ENCODE measurements around the gene BBS2. TPM values are rescaled to one million over a fixed set of nuclear protein-coding genes. Genes with fewer than 3 reads are reported as not detected.

Gene BBS2
- total RNA-seq, 4 donors from 2014 or later, result 21.9 to 51.9 (median 37.5) TPM

- no peak for TF ChIP-seq CTCF (IDR thresholded peaks at IDR 0.05)
- ATAC-seq (ENCODE audit: low FRiP score) (no peak), DNase-seq (ENCODE audit: low spot score) (no peak)
Measured at GRCh38 chr16:56436258-56436657, 83.6 kb downstream of the BBS2 start.

Other genes starting within 250 kb of the BBS2 start
- gene AMFR, start 94.5 kb downstream of the BBS2 start, total RNA-seq, result 100 to 1,000 TPM; 126 to 215 (median 162) TPM
- gene NUDT21, start 68.7 kb downstream of the BBS2 start, total RNA-seq, result 10 to 100 TPM; 41.6 to 53.4 (median 46.0) TPM
- 10 to 100 TPM; 19.1 to 58.2 (median 30.9) TPM for gene OGFOD1, start 68.5 kb downstream of the BBS2 start, total RNA-seq
- not detected for gene MT4, start 45.0 kb upstream of the BBS2 start, total RNA-seq
- gene MT3, start 69.5 kb upstream of the BBS2 start, total RNA-seq, result not detected
- gene MT2A, start 88.6 kb upstream of the BBS2 start, total RNA-seq, result 1,000 to 10,000 TPM in 2 of 4 donors, 100 to 1,000 TPM in 2; 301 to 1,668 (median 935) TPM
- 1,000 to 10,000 TPM in 2 of 4 donors, 100 to 1,000 TPM in 2; 386 to 3,925 (median 1,028) TPM for gene MT1E, start 105.8 kb upstream of the BBS2 start, total RNA-seq
- 100 to 1,000 TPM in 2 of 4 donors, 10 to 100 TPM in 2; 43.1 to 339 (median 186) TPM for gene MT1M, start 112.6 kb upstream of the BBS2 start, total RNA-seq
- gene MT1A, start 118.6 kb upstream of the BBS2 start, total RNA-seq, result 1,000 to 10,000 TPM in 1 of 4 donors, 100 to 1,000 TPM in 2, 10 to 100 TPM in 1; 88.4 to 1,854 (median 643) TPM
- gene MT1B, start 131.9 kb upstream of the BBS2 start, total RNA-seq, result not detected
- 100 to 1,000 TPM in 1 of 4 donors, 10 to 100 TPM in 2, 1 to 10 TPM in 1; 9.8 to 199 (median 43.6) TPM for gene MT1F, start 137.9 kb upstream of the BBS2 start, total RNA-seq
- gene MT1G, start 148.0 kb upstream of the BBS2 start, total RNA-seq, result 1,000 to 10,000 TPM in 1 of 4 donors, 100 to 1,000 TPM in 1, 10 to 100 TPM in 2; 31.4 to 1,270 (median 197) TPM
- 10 to 100 TPM in 2 of 4 donors, not detected in 2; 11.9 to 23.3 TPM for gene MT1H, start 149.8 kb upstream of the BBS2 start, total RNA-seq
- 1,000 to 10,000 TPM; 1,336 to 3,452 (median 1,838) TPM for gene MT1X, start 162.4 kb upstream of the BBS2 start, total RNA-seq
- 10 to 100 TPM; 21.6 to 55.5 (median 37.7) TPM for gene NUP93, start 210.1 kb upstream of the BBS2 start, total RNA-seq